HepG2 (cell line): Measurements from ENCODE around the gene HPCAL1. TPM values are rescaled to one million over a fixed set of nuclear protein-coding genes. Genes with fewer than 3 reads are reported as not detected.

Experiments
- ATF3 ChIP-seq: sonication (generic); formaldehyde crosslinking; IDR thresholded peaks from 2 replicates; pipeline ENCODE4 v1.4.0; 2020; ENCODE audit warnings: missing genetic modification reagents
- CREBL2 ChIP-seq: sonication (generic); formaldehyde crosslinking; IDR thresholded peaks from 2 replicates; pipeline ENCODE4 v1.8.1; 2023; ENCODE audit warnings: missing genetic modification reagents, mild to moderate bottlenecking, borderline replicate concordance
- DDIT3 ChIP-seq: sonication (generic); formaldehyde crosslinking; IDR thresholded peaks from 2 replicates; pipeline ENCODE4 v1.4.0; 2020; ENCODE audit warnings: mild to moderate bottlenecking, missing genetic modification reagents
- FOXA1 ChIP-seq, 2 experiments: fragments of 450-650 bp in 1 of 2; sonication (generic) in 1 of 2; formaldehyde crosslinking in 1 of 2; IDR thresholded peaks; 2 replicates each; pipeline versions ENCODE4 v1.4.0 to v1.6.1; 2016 to 2020; ENCODE audit warnings: missing genetic modification reagents in 1 of 2
- GTF3A ChIP-seq: sonication (generic); formaldehyde crosslinking; conservative IDR thresholded peaks from 2 replicates; pipeline ENCODE4 v1.4.0; 2020; ENCODE audit warnings: mild to moderate bottlenecking, missing genetic modification reagents
- HOXA3 ChIP-seq: sonication (generic); formaldehyde crosslinking; IDR thresholded peaks from 2 replicates; pipeline ENCODE4 v1.5.0; 2020; ENCODE audit warnings: missing genetic modification reagents
- IRX3 ChIP-seq: sonication (generic); formaldehyde crosslinking; IDR thresholded peaks from 2 replicates; pipeline ENCODE4 v1.8.1; 2023; ENCODE audit warnings: mild to moderate bottlenecking, low read depth, missing genetic modification reagents, borderline replicate concordance
- ISL2 ChIP-seq: sonication (generic); formaldehyde crosslinking; IDR thresholded peaks from 2 replicates; pipeline ENCODE4 v1.5.0; 2020; ENCODE audit warnings: missing genetic modification reagents
- JARID2 ChIP-seq: sonication (generic); formaldehyde crosslinking; IDR thresholded peaks from 2 replicates; pipeline ENCODE4 v1.8.1; 2023; ENCODE audit warnings: missing genetic modification reagents, inconsistent platforms; ENCODE audit not compliant: insufficient replicate concordance
- KDM4B ChIP-seq: sonication (generic); formaldehyde crosslinking; IDR thresholded peaks from 2 replicates; pipeline ENCODE4 v1.4.0; 2020; ENCODE audit warnings: missing genetic modification reagents
- MTF2 ChIP-seq: sonication (generic); formaldehyde crosslinking; IDR thresholded peaks from 2 replicates; pipeline ENCODE4 v1.5.0; 2020; ENCODE audit warnings: missing genetic modification reagents, borderline replicate concordance
- NR3C1 ChIP-seq: sonication (generic); formaldehyde crosslinking; IDR thresholded peaks from 2 replicates; pipeline ENCODE4 v1.4.0; 2020; ENCODE audit warnings: missing genetic modification reagents
- REPIN1 ChIP-seq: sonication (generic); formaldehyde crosslinking; IDR thresholded peaks from 2 replicates; pipeline ENCODE4 v1.8.0; 2022; ENCODE audit warnings: missing genetic modification reagents, low read depth, mild to moderate bottlenecking, borderline replicate concordance
- RFXAP ChIP-seq: sonication (generic); formaldehyde crosslinking; IDR thresholded peaks from 2 replicates; pipeline ENCODE4 v1.4.0; 2020; ENCODE audit warnings: missing genetic modification reagents, borderline replicate concordance
- SIX4 ChIP-seq: sonication (generic); formaldehyde crosslinking; IDR thresholded peaks from 2 replicates; pipeline ENCODE4 v1.4.0; 2020; ENCODE audit warnings: missing genetic modification reagents
- SYNCRIP ChIP-seq: fragments of 200-400 bp; formaldehyde crosslinking; IDR thresholded peaks from 2 replicates; pipeline ENCODE4 v1.6.1; 2018; ENCODE audit warnings: mild to moderate bottlenecking, low read depth, low read length; ENCODE audit not compliant: insufficient read depth
- ZNF337 ChIP-seq: sonication (generic); formaldehyde crosslinking; IDR thresholded peaks from 2 replicates; pipeline ENCODE4 v1.5.1; 2020; ENCODE audit warnings: missing genetic modification reagents, low read depth, mild to moderate bottlenecking, borderline replicate concordance
- ZNF660 ChIP-seq: sonication (generic); formaldehyde crosslinking; IDR thresholded peaks from 2 replicates; pipeline ENCODE4 v1.5.1; 2020; ENCODE audit warnings: mild to moderate bottlenecking, low read depth, missing genetic modification reagents, borderline replicate concordance
- ZNF766 ChIP-seq: sonication (generic); formaldehyde crosslinking; IDR thresholded peaks from 2 replicates; pipeline ENCODE4 v1.5.0; 2020; ENCODE audit warnings: missing genetic modification reagents, borderline replicate concordance
- ZNF772 ChIP-seq: sonication (generic); formaldehyde crosslinking; IDR thresholded peaks from 2 replicates; pipeline ENCODE4 v1.5.0; 2020; ENCODE audit warnings: mild to moderate bottlenecking, missing genetic modification reagents
- polyA plus RNA-seq, 8 experiments: library from polyadenylated mRNA; depleted of rRNA in 3 of 8; stranded (reverse) in 7 of 8; unstranded in 1 of 8; fragments of >200 nt; fragmentation: Illumina TruSeq in 4 of 8; extraction: Trizol in 4 of 8; gene quantifications; 2 replicates each; pipeline versions ENCODE4 v1.2.1 to v1.2.3, GENCODE V29; 2011 to 2016; ENCODE audit warnings: low read depth in 4 of 8, missing spikeins in 1 of 8, mixed read lengths in 1 of 8; ENCODE audit not compliant: insufficient read depth in 1 of 8
- total RNA-seq, 5 experiments: library from RNA; depleted of rRNA; stranded (reverse); fragments of >200 nt; fragmentation: Illumina TruSeq; extraction: Trizol; gene quantifications; 2 replicates each; pipeline ENCODE4 v1.2.3, GENCODE V29; 2016; ENCODE audit warnings: low read depth in 1 of 5
- TF ChIP-seq, protein P1 (sequence below): sonication (generic); formaldehyde crosslinking; IDR thresholded peaks from 2 replicates; pipeline ENCODE4 v1.9.0; 2021; ENCODE audit warnings: missing genetic modification reagents, borderline replicate concordance
- TF ChIP-seq, protein P2 (sequence below): sonication (generic); formaldehyde crosslinking; IDR thresholded peaks from 2 replicates; pipeline ENCODE4 v1.8.0; 2022; ENCODE audit warnings: mild to moderate bottlenecking, missing genetic modification reagents; ENCODE audit not compliant: insufficient replicate concordance
- TF ChIP-seq, protein P3 (sequence below): IDR thresholded peaks from 2 replicates; pipeline ENCODE4 v1.6.1; 2016

Gene HPCAL1
- total and polyA plus RNA-seq, 2 of the 13 experiments (the other 11 are each of a cell fraction or from before 2014, with no cell fraction given): 29.5 to 29.9 TPM

- TF ChIP-seq, protein P1, sequence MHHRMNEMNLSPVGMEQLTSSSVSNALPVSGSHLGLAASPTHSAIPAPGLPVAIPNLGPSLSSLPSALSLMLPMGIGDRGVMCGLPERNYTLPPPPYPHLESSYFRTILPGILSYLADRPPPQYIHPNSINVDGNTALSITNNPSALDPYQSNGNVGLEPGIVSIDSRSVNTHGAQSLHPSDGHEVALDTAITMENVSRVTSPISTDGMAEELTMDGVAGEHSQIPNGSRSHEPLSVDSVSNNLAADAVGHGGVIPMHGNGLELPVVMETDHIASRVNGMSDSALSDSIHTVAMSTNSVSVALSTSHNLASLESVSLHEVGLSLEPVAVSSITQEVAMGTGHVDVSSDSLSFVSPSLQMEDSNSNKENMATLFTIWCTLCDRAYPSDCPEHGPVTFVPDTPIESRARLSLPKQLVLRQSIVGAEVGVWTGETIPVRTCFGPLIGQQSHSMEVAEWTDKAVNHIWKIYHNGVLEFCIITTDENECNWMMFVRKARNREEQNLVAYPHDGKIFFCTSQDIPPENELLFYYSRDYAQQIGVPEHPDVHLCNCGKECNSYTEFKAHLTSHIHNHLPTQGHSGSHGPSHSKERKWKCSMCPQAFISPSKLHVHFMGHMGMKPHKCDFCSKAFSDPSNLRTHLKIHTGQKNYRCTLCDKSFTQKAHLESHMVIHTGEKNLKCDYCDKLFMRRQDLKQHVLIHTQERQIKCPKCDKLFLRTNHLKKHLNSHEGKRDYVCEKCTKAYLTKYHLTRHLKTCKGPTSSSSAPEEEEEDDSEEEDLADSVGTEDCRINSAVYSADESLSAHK (CRISPR knock-in tag): 0 out of 2 replicates have a peak, but pooled peaks have one; percentile 7
- peak; percentile 51; the same call in 1 of the 2 replicates for TF ChIP-seq SIX4
- peak; percentile 98 for TF ChIP-seq ATF3 (CRISPR knock-in tag)
- TF ChIP-seq ZNF337: peak; percentile 96; the same call in 1 of the 2 replicates
- no peak; the same call in 1 of the 2 replicates for TF ChIP-seq ZNF660 (CRISPR knock-in tag)
- TF ChIP-seq RFXAP (CRISPR knock-in tag): 0 out of 2 replicates have a peak, but pooled peaks have one; percentile 8
- TF ChIP-seq NR3C1: no peak
- TF ChIP-seq ZNF772: peak; percentile 60
- TF ChIP-seq ISL2: no peak; the same call in 1 of the 2 replicates
- TF ChIP-seq SYNCRIP: no peak
- TF ChIP-seq FOXA1 (IDR thresholded peaks at IDR 0.05): no peak
- TF ChIP-seq FOXA1 (CRISPR knock-in tag; IDR thresholded peaks at IDR 0.05): peak; percentile 51; the same call in 1 of the 2 replicates
- peak; percentile 73; the same call in 1 of the 2 replicates for TF ChIP-seq REPIN1
- TF ChIP-seq, protein P2, sequence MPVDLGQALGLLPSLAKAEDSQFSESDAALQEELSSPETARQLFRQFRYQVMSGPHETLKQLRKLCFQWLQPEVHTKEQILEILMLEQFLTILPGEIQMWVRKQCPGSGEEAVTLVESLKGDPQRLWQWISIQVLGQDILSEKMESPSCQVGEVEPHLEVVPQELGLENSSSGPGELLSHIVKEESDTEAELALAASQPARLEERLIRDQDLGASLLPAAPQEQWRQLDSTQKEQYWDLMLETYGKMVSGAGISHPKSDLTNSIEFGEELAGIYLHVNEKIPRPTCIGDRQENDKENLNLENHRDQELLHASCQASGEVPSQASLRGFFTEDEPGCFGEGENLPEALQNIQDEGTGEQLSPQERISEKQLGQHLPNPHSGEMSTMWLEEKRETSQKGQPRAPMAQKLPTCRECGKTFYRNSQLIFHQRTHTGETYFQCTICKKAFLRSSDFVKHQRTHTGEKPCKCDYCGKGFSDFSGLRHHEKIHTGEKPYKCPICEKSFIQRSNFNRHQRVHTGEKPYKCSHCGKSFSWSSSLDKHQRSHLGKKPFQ (CRISPR knock-in tag): peak; percentile 37
- no peak for TF ChIP-seq GTF3A (CRISPR knock-in tag)
- TF ChIP-seq DDIT3 (CRISPR knock-in tag): 0 out of 2 replicates have a peak, but pooled peaks have one; percentile 81
- peak; percentile 96 for TF ChIP-seq HOXA3 (CRISPR knock-in tag)
- no peak for TF ChIP-seq IRX3 (CRISPR knock-in tag)
- TF ChIP-seq JARID2 (CRISPR knock-in tag): peak; percentile 71
- peak; percentile 81; the same call in 1 of the 2 replicates for TF ChIP-seq CREBL2 (CRISPR knock-in tag)
- TF ChIP-seq KDM4B (CRISPR knock-in tag): peak; percentile 92
- TF ChIP-seq ZNF766 (CRISPR knock-in tag): 0 out of 2 replicates have a peak, but pooled peaks have one; percentile 40
- TF ChIP-seq, protein P3, sequence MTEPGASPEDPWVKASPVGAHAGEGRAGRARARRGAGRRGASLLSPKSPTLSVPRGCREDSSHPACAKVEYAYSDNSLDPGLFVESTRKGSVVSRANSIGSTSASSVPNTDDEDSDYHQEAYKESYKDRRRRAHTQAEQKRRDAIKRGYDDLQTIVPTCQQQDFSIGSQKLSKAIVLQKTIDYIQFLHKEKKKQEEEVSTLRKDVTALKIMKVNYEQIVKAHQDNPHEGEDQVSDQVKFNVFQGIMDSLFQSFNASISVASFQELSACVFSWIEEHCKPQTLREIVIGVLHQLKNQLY (CRISPR knock-in tag): peak; percentile 69; the same call in 1 of the 2 replicates
- TF ChIP-seq MTF2 (CRISPR knock-in tag): no peak
Measured at GRCh38 chr2:10449838-10450691, 147.4 kb downstream of the HPCAL1 start (continued).
